GM13977 (cell line): ENCODE results near the gene SCAP.

Experiments
- DNase-seq: peaks from one replicate; pipeline ENCODE4 v3.0.0; 2012; ENCODE audit warnings: low spot score
- in situ Hi-C: fragments of 300-500 bp; cut with MboI; formaldehyde crosslinking; loops from one replicate; pipeline ENCODE4 v1.12.0; 2022; ENCODE audit warnings: low sequenced_read_pairs, low pct_unique_long_range_greater_than_20kb, mixed read lengths, inconsistent platforms; ENCODE audit not compliant: unreplicated experiment
- TF ChIP-seq, protein P1 (sequence below): IDR thresholded peaks from 2 replicates; pipeline ENCODE4 v1.5.1; 2012; ENCODE audit warnings: mild to moderate bottlenecking, control low read depth; ENCODE audit not compliant: insufficient read depth; ENCODE audit errors: extremely low read depth, missing control alignments

SCAP gene

DNA sequence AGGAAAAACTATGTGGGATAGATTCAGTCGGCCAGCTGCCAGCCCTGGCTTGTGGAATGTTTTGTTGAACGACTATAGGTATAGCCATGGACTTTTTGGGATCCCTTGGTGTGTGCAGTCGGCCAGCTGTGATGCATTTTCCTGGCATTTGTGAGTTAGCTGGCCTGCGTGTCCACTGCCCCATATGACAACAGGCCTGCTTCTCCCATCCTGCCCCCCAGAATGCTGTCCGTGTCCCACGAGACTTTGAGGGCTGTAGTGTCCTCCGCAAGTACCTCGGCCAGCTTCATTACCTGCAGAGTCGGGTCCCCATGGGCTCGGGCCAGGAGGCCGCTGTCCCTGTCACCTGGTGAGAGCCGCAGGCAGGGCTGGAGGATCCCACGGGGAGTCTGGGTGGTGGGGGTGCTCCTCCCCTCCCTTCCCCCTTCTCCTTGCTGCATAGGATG, 71.3 kb downstream of the SCAP start:
- TF ChIP-seq, protein P1, sequence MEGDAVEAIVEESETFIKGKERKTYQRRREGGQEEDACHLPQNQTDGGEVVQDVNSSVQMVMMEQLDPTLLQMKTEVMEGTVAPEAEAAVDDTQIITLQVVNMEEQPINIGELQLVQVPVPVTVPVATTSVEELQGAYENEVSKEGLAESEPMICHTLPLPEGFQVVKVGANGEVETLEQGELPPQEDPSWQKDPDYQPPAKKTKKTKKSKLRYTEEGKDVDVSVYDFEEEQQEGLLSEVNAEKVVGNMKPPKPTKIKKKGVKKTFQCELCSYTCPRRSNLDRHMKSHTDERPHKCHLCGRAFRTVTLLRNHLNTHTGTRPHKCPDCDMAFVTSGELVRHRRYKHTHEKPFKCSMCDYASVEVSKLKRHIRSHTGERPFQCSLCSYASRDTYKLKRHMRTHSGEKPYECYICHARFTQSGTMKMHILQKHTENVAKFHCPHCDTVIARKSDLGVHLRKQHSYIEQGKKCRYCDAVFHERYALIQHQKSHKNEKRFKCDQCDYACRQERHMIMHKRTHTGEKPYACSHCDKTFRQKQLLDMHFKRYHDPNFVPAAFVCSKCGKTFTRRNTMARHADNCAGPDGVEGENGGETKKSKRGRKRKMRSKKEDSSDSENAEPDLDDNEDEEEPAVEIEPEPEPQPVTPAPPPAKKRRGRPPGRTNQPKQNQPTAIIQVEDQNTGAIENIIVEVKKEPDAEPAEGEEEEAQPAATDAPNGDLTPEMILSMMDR, result no peak
- no peak for DNase-seq
- in situ Hi-C loops, result loop anchor here (25.0 kb wide), 1 partner anchor 383 kb away; the partner anchor contains the start of gene SMARCC1

DNA sequence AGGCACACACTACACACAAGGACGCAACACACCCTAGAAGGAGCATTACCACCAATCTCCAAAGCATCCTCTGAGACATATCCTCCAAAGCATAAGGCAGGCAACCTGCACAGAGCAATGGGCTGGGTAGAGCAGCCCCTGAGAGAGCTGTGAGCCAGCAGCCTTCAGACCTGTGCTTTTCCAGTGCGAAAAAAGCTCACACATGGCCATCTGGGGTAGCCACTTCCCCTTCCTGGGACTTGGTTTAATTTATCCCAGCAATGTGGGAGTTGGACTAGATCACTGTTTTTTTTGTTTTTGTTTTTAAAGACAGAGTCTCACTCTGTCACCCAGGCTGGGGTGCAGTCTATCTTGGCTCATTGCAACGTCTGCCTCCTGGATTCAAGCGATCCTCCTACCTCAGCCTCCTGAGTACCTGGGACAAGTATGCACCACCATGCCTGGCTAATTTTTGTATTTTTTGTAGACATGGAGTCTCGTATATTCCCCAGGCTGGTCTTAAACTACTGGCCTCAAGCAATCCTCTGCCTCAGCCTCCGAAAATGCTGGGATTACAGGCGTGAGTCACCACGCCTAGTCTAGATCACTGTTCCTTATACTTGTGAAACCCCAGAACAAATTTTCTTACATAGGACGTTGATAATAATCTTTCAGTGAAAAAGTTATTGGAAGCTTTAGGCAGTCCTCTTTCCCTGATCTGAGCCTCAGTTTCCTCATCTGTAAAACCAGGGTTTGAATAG, 76.0 kb downstream of the SCAP start:
- in situ Hi-C loops, result loop anchor here (25.0 kb wide), 1 partner anchor 388 kb away; the partner anchor contains the start of gene SMARCC1
- TF ChIP-seq, protein P1, result no peak
- DNase-seq, result no peak

DNA sequence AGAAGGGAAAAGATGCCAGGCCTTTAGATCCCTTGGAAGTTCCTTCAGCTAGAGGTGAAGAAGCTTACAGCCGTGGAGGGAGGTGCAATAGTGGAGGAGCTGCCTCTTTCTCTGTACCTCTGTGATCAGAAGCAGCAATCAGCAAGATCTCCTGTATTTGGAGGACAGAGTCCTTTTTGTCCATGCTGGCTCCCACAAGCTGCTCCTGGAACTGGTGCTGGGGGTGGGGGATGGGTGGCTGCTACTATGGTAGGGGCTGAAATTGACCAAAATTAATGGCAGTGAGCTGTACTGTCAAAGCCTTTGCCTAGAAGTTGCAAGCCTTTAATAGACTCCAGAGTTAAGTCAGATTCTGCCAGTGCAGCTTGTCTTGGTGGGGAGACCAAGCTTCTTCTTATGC, 76.7 kb downstream of the SCAP start:
- DNase-seq, result no peak
- in situ Hi-C loops, result no loop called here
- TF ChIP-seq, protein P1, result no peak

DNA sequence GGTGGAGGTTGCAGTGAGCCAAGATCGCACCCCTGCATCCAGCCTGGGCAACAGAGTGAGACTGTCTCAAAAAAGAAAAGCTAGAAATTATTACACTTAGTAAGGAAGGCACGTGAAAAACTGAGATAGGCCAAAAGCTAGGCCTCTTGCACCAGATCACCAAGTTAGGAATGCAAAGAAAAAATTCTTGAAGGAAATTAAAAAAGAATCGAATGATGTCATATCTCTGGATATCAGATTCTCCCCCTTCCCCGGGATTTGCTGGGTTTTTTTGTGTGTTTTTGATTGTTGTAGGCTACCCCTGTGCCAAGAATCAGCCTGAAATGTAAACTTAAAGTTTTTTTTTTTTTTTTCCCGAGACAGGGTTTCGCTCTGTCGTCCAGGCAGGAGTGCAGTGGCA, 77.5 kb downstream of the SCAP start:
- DNase-seq, result no peak
- TF ChIP-seq, protein P1, result no peak
- in situ Hi-C loops, result no loop called here

DNA sequence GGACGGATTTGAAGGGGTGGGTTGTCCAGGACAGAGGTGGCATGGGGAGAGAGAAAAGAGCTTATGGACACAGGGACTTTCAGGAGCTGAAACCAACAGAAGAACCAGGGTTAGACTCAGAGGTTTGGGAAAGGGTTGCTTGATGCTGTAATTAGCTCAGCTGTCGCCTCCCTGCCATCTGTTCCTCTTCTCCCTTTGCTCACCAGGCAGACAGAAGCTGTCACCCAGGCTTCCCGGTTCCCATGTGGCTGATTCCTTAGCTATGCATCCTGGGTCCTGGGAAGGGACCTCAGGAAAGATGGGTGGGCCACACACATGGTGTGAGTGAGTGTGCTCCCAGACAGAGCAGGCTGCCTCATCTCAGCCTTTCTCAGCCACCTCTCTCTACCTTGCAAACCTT, 80.9 kb downstream of the SCAP start:
- TF ChIP-seq, protein P1, result no peak
- DNase-seq, result no peak
- in situ Hi-C loops, result no loop called here

DNA sequence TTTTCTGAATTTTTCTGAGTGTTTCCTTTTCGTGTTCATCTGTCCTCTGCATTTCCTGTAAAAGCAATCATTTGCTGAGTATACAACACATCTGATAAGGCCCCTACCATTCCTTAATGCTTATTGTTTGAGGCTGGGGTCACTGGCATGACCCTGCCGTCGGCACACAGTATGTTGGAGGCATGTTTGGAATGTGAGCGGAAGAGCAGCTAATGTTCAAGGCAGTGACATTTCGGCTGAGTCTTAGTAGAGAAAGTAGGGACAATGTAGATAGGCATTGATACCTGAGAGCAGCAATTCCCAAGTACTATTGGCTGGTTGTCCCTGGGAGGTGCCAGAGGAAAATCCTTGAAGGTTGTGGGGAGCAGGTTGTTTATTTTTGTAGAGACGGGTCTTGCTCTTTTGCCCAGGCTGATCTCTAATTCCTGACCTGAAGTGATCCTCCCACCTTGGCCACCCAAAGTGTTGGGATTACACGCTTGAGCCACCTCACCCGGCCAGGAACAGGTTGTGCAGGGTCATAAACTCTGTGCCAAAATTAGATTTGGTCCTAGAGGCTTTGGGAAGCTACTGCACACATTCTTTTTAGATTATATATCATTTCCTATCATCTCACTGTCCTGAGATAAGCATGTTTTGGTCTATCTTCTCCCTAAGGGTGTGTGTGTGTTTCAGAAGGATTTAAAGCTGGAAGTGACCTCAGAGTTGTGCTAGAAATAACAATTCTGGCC, 81.4 kb downstream of the SCAP start:
- TF ChIP-seq, protein P1, result no peak
- in situ Hi-C loops, result no loop called here
- no peak for DNase-seq
